Stimulated activated naive B cell treated with anti-CD40 and anti-IgM and Interleukin-4, amounts not matched to agents 10 μg/mL and 1 μg/mL and 100 μg/mL, for 72 hours (primary cell): Measurements from ENCODE around the gene RBPMS2.
A peak's percentile ranks its signal among the peaks of the same experiment; 100 is the strongest.
"Not testable (repeated sequence)": the region's sequence is repeated elsewhere in the genome, so short reads cannot be mapped to it uniquely, and the experiment has no call there.

ENCODE experiments used
- ATAC-seq, 2 donors: fragments of 150-1000 bp; cut with Tn5 transposase; replicated peaks; 2 replicates each; pipeline ENCODE4 v1.10.0; 2021; ENCODE audit warnings: moderate library complexity in 1 of 2
- DNase-seq: peaks from one replicate; pipeline ENCODE4 v3.0.0; 2021
- H3K27ac Mint-ChIP-seq: one replicate; pipeline ENCODE4 v1.8.0; 2022; ENCODE audit warnings: mild to moderate bottlenecking, mixed read lengths
- H3K27me3 Mint-ChIP-seq, 2 donors: one replicate each; pipeline ENCODE4 v1.8.0; 2022; ENCODE audit warnings: mixed read lengths in 2 of 2
- H3K36me3 Mint-ChIP-seq, 2 donors: one replicate each; pipeline ENCODE4 v1.8.0; 2022; ENCODE audit warnings: mixed read lengths in 2 of 2, mild to moderate bottlenecking in 1 of 2
- H3K4me1 Mint-ChIP-seq, 2 donors: one replicate each; pipeline ENCODE4 v1.8.0; 2022; ENCODE audit warnings: mixed read lengths in 2 of 2, mild to moderate bottlenecking in 1 of 2
- H3K4me3 Mint-ChIP-seq, 2 donors: one replicate each; pipeline ENCODE4 v1.8.0; 2022; ENCODE audit warnings: mild to moderate bottlenecking in 2 of 2, mixed read lengths in 2 of 2, moderate library complexity in 1 of 2
- H3K9me3 Mint-ChIP-seq, 2 donors: one replicate each; pipeline ENCODE4 v1.8.0; 2022; ENCODE audit warnings: mixed read lengths in 2 of 2, mild to moderate bottlenecking in 1 of 2

RBPMS2 gene

GRCh38 chr15:64775551-64776401, at the start of gene RBPMS2:
RBPMS2 (minus strand) TSS chr15:64775589; CDS start chr15:64775319, 270 bp downstream.
- peak within 1 kb of the TSS; percentile 85 to 86 for H3K4me3 Mint-ChIP-seq
- peaks cover 3 to 11% of the 10 kb centered on the region in 2 donors for H3K4me1 Mint-ChIP-seq
- peaks cover 28 to 53% of the 10 kb centered on the region in 2 donors for H3K27me3 Mint-ChIP-seq
- DNase-seq, result no peak
- no peaks in the 10 kb centered on the region for H3K9me3 Mint-ChIP-seq
- no peaks in the 10 kb centered on the region for H3K36me3 Mint-ChIP-seq
- ATAC-seq, result peak; percentile 50 to 58
- H3K27ac Mint-ChIP-seq, result peak within 1 kb of the TSS; percentile 81

- DNase-seq (no peak), ATAC-seq (peak in 1 of 2 donors; percentile 11)
- H3K27me3 Mint-ChIP-seq, result peaks cover 12 to 18% of the 10 kb centered on the region in 2 donors
- peak overlapping the region; percentile 65 for H3K27ac Mint-ChIP-seq
- H3K9me3 Mint-ChIP-seq, result peaks cover 0 to 1% of the 10 kb centered on the region in 2 donors
- peaks cover 2 to 10% of the 10 kb centered on the region in 2 donors for H3K36me3 Mint-ChIP-seq
- peaks cover 27 to 38% of the 10 kb centered on the region in 2 donors for H3K4me1 Mint-ChIP-seq
- peak overlapping the region; percentile 77 to 83 for H3K4me3 Mint-ChIP-seq
These were observed 49.6 kb upstream of the RBPMS2 start for GRCh38 chr15:64824929-64825430.

DNA sequence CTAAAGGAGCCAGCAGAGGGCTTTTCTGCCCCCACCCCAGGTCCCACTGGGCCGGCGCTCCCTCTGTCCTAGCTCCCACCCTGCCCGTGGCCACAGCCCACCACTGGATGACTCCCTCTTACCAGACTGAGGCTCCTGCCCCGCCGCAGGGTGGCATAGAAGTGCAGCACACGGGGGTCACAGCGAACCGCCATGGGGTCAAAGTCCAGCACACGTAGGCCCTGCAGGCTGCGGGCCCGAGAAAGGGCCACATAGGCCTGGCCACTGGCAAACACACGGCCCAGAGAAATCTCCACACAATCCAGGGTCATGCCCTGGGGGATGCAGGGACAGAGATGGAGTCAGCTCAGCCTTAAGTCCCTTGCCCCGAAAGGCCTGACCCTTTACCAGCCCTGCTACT, 41.1 kb upstream of the RBPMS2 start:
- DNase-seq (no peak), ATAC-seq (no peak)
- Mint-ChIP-seq H3K27me3 (no peaks in the 10 kb centered on the region), H3K36me3 (peaks cover 2 to 11% of the 10 kb centered on the region in 2 donors), H3K27ac (no peak overlapping the region), H3K4me3 (no peak overlapping the region), H3K9me3 (no peaks in the 10 kb centered on the region), H3K4me1 (peaks cover 27 to 34% of the 10 kb centered on the region in 2 donors)

- peaks cover 37 to 48% of the 10 kb centered on the region in 2 donors for H3K4me1 Mint-ChIP-seq
- DNase-seq, H3K27me3 Mint-ChIP-seq, ATAC-seq, H3K4me3 Mint-ChIP-seq, H3K36me3 Mint-ChIP-seq, H3K9me3 Mint-ChIP-seq: not testable (repeated sequence)
- peak overlapping the region; percentile 25 for H3K27ac Mint-ChIP-seq
These were observed 39.6 kb upstream of the RBPMS2 start for GRCh38 chr15:64814965-64815364.

GRCh38 chr15:64814283-64814682, 38.9 kb upstream of the RBPMS2 start:
- DNase-seq, H3K27me3 Mint-ChIP-seq, H3K27ac Mint-ChIP-seq: not testable (repeated sequence)

DNA sequence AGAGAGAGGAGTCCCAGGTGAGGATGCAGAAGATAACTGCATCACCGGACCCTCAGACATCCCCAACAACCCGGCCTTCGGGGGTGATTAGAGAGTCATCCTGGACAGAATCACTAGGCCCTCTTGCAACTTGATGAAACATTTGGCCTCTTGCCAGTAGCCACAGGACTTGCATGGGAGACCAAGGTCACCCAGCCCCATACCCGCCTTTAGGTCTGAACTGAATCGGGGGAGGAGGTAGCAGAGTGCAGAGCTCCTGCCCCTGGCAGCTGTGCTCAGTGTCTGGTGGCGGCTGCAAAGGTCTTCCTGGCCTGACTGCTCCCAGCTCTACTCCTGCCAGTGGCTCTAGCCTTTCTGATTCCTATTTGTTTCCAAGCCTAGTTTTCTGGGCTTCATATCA, 37.7 kb upstream of the RBPMS2 start:
- peak overlapping the region; percentile 19 to 49 for H3K4me3 Mint-ChIP-seq
- peak; percentile 62 to 66 for ATAC-seq
- peak; percentile 55 for DNase-seq
- H3K4me1 Mint-ChIP-seq, result peaks cover 42 to 58% of the 10 kb centered on the region in 2 donors
- H3K36me3 Mint-ChIP-seq, result peaks cover 0 to 6% of the 10 kb centered on the region in 2 donors
- no peaks in the 10 kb centered on the region for H3K9me3 Mint-ChIP-seq
- H3K27me3 Mint-ChIP-seq, result peaks cover 0 to 6% of the 10 kb centered on the region in 2 donors
- peak overlapping the region; percentile 47 for H3K27ac Mint-ChIP-seq

More at GRCh38 chr15:64814283-64814682, 38.9 kb upstream of the RBPMS2 start:
- peaks cover 42 to 55% of the 10 kb centered on the region in 2 donors for H3K4me1 Mint-ChIP-seq
- H3K9me3 Mint-ChIP-seq, ATAC-seq, H3K4me3 Mint-ChIP-seq, H3K36me3 Mint-ChIP-seq: not testable (repeated sequence)

- Mint-ChIP-seq H3K9me3 (no peaks in the 10 kb centered on the region), H3K27me3 (peaks cover 0 to 6% of the 10 kb centered on the region in 2 donors), H3K4me3 (no peak overlapping the region), H3K36me3 (no peaks in the 10 kb centered on the region), H3K4me1 (peaks cover 41 to 56% of the 10 kb centered on the region in 2 donors), H3K27ac (peak overlapping the region; percentile 90)
- DNase-seq (peak; percentile 24), ATAC-seq (peak in 1 of 2 donors; percentile 28)
These were observed 35.3 kb upstream of the RBPMS2 start for GRCh38 chr15:64810497-64811326.

- peak; percentile 37 for DNase-seq
- no peak overlapping the region for H3K4me3 Mint-ChIP-seq
These were observed 34.5 kb upstream of the RBPMS2 start for GRCh38 chr15:64809649-64810496.

DNA sequence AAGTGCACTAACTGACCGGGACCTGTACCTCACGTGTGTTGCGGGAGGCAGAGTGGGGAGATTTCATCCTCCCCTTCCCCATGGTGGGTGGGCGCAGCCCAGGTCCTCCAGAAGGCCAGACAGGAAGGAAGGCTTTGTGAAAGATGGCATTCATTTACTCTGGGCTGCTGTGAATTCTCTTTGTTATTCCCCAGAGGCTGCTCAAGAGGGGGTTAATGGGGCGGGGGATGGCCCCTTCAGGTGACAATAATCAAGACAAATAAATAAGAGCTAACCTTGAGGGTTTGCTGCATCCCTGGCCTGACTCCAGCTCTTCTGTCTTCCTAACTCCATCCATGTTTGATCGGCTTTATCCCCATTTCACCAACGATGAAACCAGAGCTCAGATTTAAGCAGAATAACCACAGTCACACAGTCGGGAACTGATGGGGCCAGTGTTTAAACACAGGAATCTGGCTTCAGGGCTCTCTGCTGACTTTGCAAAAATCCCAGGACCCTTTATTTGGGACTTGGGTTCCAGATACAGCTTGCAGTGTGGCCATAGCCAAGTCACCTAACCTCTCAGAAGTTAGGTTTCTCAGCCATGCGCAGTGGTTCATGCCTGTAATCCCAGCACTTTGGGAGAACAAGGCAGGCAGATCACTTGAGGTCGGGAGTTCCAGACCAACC, 33.5 kb upstream of the RBPMS2 start:
- DNase-seq (no peak), ATAC-seq (no peak)
- Mint-ChIP-seq H3K27ac (peak overlapping the region; percentile 42), H3K36me3 (no peaks in the 10 kb centered on the region), H3K27me3 (peaks cover 0 to 11% of the 10 kb centered on the region in 2 donors), H3K4me3 (no peak overlapping the region), H3K4me1 (peaks cover 41 to 50% of the 10 kb centered on the region in 2 donors), H3K9me3 (no peaks in the 10 kb centered on the region)

More at GRCh38 chr15:64809649-64810496, 34.5 kb upstream of the RBPMS2 start:
- H3K4me1 Mint-ChIP-seq, result peaks cover 41 to 55% of the 10 kb centered on the region in 2 donors
- peak in 1 of 2 donors; percentile 18 for ATAC-seq
- no peaks in the 10 kb centered on the region for H3K36me3 Mint-ChIP-seq
- peaks cover 0 to 6% of the 10 kb centered on the region in 2 donors for H3K27me3 Mint-ChIP-seq
- H3K9me3 Mint-ChIP-seq, result no peaks in the 10 kb centered on the region
- peak overlapping the region; percentile 80 for H3K27ac Mint-ChIP-seq

DNA sequence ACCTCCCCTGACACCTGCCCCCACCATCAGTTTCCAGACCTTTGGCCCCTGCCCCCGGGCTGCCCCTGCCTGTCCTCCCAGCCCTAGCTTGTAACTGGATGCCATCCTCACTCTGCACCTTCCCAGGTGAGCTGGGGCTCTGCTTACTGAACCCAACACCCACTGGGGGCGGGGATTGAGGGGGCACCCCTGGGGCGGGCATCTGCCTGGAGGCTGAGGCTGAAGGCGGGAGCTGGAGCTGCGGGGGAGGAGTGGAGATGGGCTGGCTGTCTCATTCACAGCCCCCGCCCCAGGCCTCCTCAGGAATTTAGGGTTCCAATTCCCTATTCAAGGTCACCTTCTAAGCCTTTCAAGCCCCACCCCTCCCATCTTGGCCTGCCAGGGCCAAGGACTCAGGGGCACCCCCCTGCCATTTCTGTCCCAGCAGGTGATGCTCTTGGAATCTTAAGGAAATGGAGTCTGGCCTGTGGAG, 32.4 kb upstream of the RBPMS2 start:
- Mint-ChIP-seq H3K27me3 (peaks cover 0 to 11% of the 10 kb centered on the region in 2 donors), H3K4me3 (no peak overlapping the region), H3K9me3 (no peaks in the 10 kb centered on the region), H3K4me1 (peaks cover 32 to 40% of the 10 kb centered on the region in 2 donors), H3K36me3 (no peaks in the 10 kb centered on the region), H3K27ac (no peak overlapping the region)
- no peak for ATAC-seq
- DNase-seq, result no peak

- H3K4me3 Mint-ChIP-seq, result no peak overlapping the region
- DNase-seq (no peak), ATAC-seq (no peak)
- H3K9me3 Mint-ChIP-seq, result no peaks in the 10 kb centered on the region
- no peaks in the 10 kb centered on the region for H3K36me3 Mint-ChIP-seq
- peaks cover 27 to 37% of the 10 kb centered on the region in 2 donors for H3K4me1 Mint-ChIP-seq
- peaks cover 0 to 11% of the 10 kb centered on the region in 2 donors for H3K27me3 Mint-ChIP-seq
- H3K27ac Mint-ChIP-seq, result peak overlapping the region; percentile 81
These were observed 31.8 kb upstream of the RBPMS2 start for GRCh38 chr15:64807051-64807749.

GRCh38 chr15:64806509-64806908, 31.1 kb upstream of the RBPMS2 start:
- ATAC-seq (no peak), DNase-seq (no peak)
- Mint-ChIP-seq H3K4me1 (peaks cover 20 to 35% of the 10 kb centered on the region in 2 donors), H3K36me3 (no peaks in the 10 kb centered on the region), H3K27me3 (peaks cover 0 to 11% of the 10 kb centered on the region in 2 donors), H3K4me3 (no peak overlapping the region), H3K27ac (peak overlapping the region; percentile 16), H3K9me3 (no peaks in the 10 kb centered on the region)
